ENCODE measurements around the gene CFAP299. TPM values are rescaled to one million over a fixed set of nuclear protein-coding genes. Genes with fewer than 3 reads are reported as not detected.
"Not testable (repeated sequence)": the region's sequence is repeated elsewhere in the genome, so short reads cannot be mapped to it uniquely, and the experiment has no call there.

Gene CFAP299
- total and polyA plus RNA-seq, 9 of the 15 experiments (the other 6 are each of a cell fraction or from before 2014, with no cell fraction given): 0.09 to 3.0 (median 0.76) TPM

DNA sequence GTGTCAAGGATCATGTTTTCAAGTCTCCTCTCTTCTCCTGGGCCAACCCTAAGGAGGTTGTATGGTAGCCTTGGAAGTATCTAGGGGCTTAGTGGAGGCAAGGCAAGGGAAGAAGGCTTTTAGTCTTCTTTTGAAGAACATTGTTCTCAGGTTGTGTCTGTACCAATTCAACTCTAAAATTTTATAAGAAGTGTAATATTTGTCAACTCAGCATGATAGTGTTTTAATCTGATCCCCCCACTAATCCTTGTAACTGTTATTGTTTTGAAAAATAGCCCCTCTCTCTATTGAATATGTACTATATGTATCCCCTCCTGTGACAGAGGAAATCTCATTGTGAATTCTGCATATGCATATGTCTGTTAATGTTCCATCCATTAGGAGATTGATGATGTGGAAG, 345.4 kb downstream of the CFAP299 start (continued):
- no peak for TF ChIP-seq ZBTB8A (IDR thresholded peaks at IDR 0.05; ENCODE audit: partially characterized antibody)
- peak; percentile 34; the same call in 1 of the 2 replicates for TF ChIP-seq C11orf30 (IDR thresholded peaks at IDR 0.05; ENCODE audit: low read depth)
- no peak for TF ChIP-seq KLF10 (CRISPR knock-in tag; IDR thresholded peaks at IDR 0.05)
- peak; percentile 33; the same call in 1 of the 2 replicates for TF ChIP-seq MAFG (tag; conservative IDR thresholded peaks at IDR 0.05)
- TF ChIP-seq POLR2B (IDR thresholded peaks at IDR 0.05; ENCODE audit: low read depth, partially characterized antibody): no peak

DNA sequence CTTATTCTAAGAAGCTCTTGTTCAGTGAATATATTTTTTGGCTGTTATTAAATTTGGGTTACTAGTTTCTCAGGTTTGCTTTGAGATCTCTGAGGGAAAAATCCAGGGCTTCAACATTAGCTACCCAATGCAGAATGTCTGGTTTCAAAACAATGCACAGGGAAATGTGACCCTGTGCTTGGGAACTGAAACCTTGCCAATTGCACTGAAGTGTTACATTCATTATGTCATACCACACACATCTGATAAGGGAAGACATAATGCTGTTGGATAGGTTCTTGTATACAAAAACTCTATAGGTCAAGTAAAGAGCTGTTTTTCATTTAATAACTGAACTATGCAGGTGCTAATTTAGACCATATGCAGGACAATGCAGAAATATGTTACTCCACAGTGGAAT, 349.7 kb downstream of the CFAP299 start:
- Histone ChIP-seq H3K9me1 (ENCODE audit: control insufficient read depth, insufficient read depth, low read length) (no peaks in the 10 kb centered on the region), H2AFZ (ENCODE audit: low read depth, low read length) (no peak overlapping the region), H3K9ac (ENCODE audit: insufficient read depth in 1 of 2, low read depth in 2 of 2, low read length in 2 of 2) (no peak overlapping the region), H3K4me1 (replicated peaks in 1 of 2; ENCODE audit: control insufficient read depth in 2 of 2, insufficient read depth in 2 of 2, low read length in 2 of 2) (no peaks in the 10 kb centered on the region), H3K4me2 (ENCODE audit: insufficient read depth, low read length) (no peak overlapping the region), H3K9me3 (replicated peaks; ENCODE audit: control insufficient read depth, insufficient read depth, low read depth, low read length) (no peaks in the 10 kb centered on the region), H3K27ac (ENCODE audit: extremely low read depth, low read depth, low read length) (no peak overlapping the region), H4K20me1 (replicated peaks; ENCODE audit: control insufficient read depth, insufficient read depth, low read length) (no peaks in the 10 kb centered on the region), H3K79me2 (ENCODE audit: control insufficient read depth, insufficient read depth, low read length) (no peaks in the 10 kb centered on the region), H3K36me3 (ENCODE audit: control insufficient read depth, insufficient read depth, low read length) (no peaks in the 10 kb centered on the region), H3K27me3 (ENCODE audit: control insufficient read depth in 2 of 2, insufficient read depth in 2 of 2, low read length in 2 of 2) (no peaks in the 10 kb centered on the region), H3K4me3 (no peak overlapping the region)
- in situ Hi-C loops (cut with MboI) (no loop called here), intact Hi-C loops (cut with micrococcal nuclease) (no loop called here)
- DNase-seq (ENCODE audit: extremely low read depth in 1 of 4, low spot score in 3 of 4) (no peak), FAIRE-seq (no peak), ATAC-seq (no peak)
- no TSS peak for BruUV-seq (replicated peaks)
- ChIA-PET CTCF (ENCODE audit: low intra/inter-chr PET ratio) (no interaction called here), POLR2A (interaction anchor here (0.7 kb wide), 1 partner anchor 344 kb away, joined by 5 read pairs; no protein-coding TSS in a partner anchor)
- TF ChIP-seq, protein P1, sequence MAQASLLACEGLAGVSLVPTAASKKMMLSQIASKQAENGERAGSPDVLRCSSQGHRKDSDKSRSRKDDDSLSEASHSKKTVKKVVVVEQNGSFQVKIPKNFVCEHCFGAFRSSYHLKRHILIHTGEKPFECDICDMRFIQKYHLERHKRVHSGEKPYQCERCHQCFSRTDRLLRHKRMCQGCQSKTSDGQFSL (CRISPR knock-in tag; IDR thresholded peaks at IDR 0.05): no peak
- TF ChIP-seq, protein P1 (tag; IDR thresholded peaks at IDR 0.05): no peak
- TF ChIP-seq HDAC8 (tag; IDR thresholded peaks at IDR 0.05) (no peak), ZNF561 (CRISPR knock-in tag; conservative IDR thresholded peaks at IDR 0.05) (no peak)
- TF ChIP-seq, protein P2, sequence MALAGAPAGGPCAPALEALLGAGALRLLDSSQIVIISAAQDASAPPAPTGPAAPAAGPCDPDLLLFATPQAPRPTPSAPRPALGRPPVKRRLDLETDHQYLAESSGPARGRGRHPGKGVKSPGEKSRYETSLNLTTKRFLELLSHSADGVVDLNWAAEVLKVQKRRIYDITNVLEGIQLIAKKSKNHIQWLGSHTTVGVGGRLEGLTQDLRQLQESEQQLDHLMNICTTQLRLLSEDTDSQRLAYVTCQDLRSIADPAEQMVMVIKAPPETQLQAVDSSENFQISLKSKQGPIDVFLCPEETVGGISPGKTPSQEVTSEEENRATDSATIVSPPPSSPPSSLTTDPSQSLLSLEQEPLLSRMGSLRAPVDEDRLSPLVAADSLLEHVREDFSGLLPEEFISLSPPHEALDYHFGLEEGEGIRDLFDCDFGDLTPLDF (CRISPR knock-in tag; IDR thresholded peaks at IDR 0.05): no peak

DNA sequence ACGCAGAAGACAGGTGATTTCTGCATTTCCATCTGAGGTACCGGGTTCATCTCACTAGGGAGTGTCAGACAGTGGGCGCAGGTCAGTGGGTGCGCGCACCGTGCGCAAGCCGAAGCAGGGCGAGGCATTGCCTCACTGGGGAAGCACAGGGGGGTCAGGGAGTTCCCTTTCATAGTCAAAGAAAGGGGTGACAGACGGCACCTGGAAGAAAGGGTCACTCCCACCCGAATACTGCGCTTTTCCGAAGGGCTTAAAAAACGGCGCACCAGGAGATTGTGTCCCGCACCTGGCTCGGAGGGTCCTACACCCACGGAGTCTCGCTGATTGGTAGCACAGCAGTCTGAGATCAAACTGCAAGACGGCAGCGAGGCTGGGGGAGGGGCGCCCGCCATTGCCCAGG, 352.2 kb downstream of the CFAP299 start:
- H3K9me3 ChIP-seq (replicated peaks; ENCODE audit: control insufficient read depth, insufficient read depth, low read depth, low read length); H3K9me1 ChIP-seq (ENCODE audit: control insufficient read depth, insufficient read depth, low read length); H3K9ac ChIP-seq (ENCODE audit: insufficient read depth in 1 of 2, low read depth in 2 of 2, low read length in 2 of 2); H3K27ac ChIP-seq (ENCODE audit: extremely low read depth, low read depth, low read length); H3K79me2 ChIP-seq (ENCODE audit: control insufficient read depth, insufficient read depth, low read length); ATAC-seq; H3K4me2 ChIP-seq (ENCODE audit: insufficient read depth, low read length); in situ Hi-C loops (cut with MboI); FAIRE-seq; DNase-seq (ENCODE audit: extremely low read depth in 1 of 4, low spot score in 3 of 4); BruUV-seq (replicated peaks); H4K20me1 ChIP-seq (replicated peaks; ENCODE audit: control insufficient read depth, insufficient read depth, low read length); H3K27me3 ChIP-seq (ENCODE audit: control insufficient read depth in 2 of 2, insufficient read depth in 2 of 2, low read length in 2 of 2); POLR2A ChIA-PET; H3K4me3 ChIP-seq; H3K36me3 ChIP-seq (ENCODE audit: control insufficient read depth, insufficient read depth, low read length); CTCF ChIA-PET (ENCODE audit: low intra/inter-chr PET ratio); H3K4me1 ChIP-seq (replicated peaks in 1 of 2; ENCODE audit: control insufficient read depth in 2 of 2, insufficient read depth in 2 of 2, low read length in 2 of 2); H2AFZ ChIP-seq (ENCODE audit: low read depth, low read length); intact Hi-C loops (cut with micrococcal nuclease): not testable (repeated sequence)
- 2% methylated on average over 17 of the region's 23 CpGs for WGBS (ENCODE audit: insufficient coverage, low coverage, missing lambda C conversion rate)

Data from K562 (cell line).